ENCODE measurements around the gene TMEM100. TPM values are rescaled to one million over a fixed set of nuclear protein-coding genes. Genes with fewer than 3 reads are reported as not detected.
A peak's percentile ranks its signal among the peaks of the same experiment; 100 is the strongest.

Gene TMEM100
- total RNA-seq, 1 donor from 2014 or later = 3.1 TPM

DNA sequence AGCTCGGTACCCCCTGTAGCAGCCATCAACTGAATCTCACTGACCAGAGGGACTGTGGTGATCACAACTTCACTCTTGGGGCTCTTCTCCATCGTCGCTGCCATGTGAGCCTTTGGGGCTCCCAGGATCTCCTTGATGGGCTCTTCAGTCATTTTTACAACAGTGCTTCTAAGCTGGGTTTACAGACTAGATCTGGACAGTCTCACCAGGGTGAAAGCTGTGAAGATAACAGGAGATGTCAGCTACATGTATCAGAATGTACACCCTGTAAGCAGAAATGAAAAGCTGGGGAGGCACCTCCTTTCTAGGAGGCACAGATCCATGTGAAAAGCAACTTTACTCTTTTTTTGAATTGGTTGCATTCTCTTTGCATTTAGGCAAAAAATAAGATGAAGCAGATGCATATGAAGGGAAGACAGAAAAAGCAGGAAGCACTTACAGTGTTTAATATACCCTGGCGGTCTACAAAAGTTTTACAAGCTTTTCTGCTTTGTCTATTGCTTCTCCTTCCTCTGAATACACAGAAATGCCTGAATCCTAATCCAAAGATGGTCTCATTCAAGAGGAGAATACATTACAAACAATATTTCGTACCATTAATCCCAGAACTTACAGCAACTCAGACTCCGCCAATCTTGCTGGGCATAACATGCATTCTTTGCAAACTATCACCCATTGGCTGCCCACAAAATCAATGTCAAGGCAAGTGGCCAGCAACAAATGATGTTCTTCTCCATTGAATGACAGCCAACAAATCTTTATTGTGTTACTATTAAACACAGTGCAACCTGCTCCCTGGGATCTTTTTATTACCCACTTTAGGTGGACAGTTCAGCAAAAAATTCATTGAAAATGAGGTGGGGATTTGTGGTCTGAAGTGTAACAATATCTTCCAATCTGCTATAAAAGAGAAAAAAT is 1.5 kb downstream of the TMEM100 start:
- DNase-seq (ENCODE audit: low read depth in 2 of 2) = no peak

DNA sequence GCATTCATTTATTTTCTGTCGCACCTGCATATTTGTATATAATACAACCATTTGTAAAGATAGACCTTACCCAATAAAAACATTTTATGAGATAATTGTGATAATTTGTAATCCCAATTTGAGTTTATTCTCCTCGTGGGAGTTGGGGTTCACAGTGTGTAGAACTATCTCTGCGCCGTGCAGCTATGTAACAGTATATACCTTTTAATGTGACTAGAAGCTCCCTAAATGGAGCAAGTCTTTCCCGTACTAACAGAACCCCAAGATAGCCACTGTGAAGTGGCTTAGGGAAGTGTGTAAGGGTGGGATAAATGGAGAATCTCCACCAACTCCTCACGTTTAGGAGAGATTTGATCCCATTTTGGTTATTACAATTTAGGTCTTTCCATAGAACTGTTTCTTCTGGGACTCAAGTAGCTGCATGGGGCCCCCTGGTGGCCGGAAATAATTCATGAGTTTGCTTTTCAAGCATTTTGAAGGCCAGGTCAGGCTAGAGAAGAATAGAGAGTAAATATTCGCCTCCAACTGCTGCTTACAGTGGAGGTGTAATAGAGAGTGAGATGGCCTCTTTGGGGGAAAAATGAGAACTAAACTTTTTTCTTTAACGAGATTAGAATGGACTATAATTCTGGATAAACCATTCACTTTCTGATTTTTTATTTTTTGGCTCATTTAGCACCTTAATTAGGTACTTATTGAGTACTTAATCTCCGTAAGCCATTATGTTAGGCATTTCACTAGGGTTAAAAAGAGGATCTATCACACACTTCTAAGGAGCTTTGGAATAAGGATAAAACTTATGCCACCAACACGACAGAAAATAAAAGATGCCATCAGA is 4.5 kb downstream of the TMEM100 start:
- peak; percentile 66 to 78 for DNase-seq (ENCODE audit: low read depth in 2 of 2)

DNA sequence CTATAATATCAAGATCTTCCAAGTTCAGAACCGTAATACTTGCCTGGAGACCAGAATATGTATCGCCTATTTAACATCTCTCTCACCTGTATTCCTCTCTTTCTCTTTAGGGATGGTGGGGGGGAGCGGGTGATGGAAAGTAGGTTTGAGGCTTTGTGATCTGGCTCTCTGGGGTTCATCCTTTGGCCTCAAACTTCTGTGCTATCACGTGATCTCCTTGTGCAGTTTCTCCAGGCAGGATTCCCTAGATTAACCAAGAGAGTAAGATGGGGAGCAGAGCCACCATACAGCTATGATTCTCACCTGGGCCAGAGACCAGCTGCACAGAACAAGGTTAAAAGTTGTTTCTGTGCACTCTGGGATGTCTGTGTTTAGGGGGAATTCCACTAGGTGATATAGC is 5.2 kb downstream of the TMEM100 start:
- no peak for DNase-seq (ENCODE audit: low read depth in 2 of 2)

DNA sequence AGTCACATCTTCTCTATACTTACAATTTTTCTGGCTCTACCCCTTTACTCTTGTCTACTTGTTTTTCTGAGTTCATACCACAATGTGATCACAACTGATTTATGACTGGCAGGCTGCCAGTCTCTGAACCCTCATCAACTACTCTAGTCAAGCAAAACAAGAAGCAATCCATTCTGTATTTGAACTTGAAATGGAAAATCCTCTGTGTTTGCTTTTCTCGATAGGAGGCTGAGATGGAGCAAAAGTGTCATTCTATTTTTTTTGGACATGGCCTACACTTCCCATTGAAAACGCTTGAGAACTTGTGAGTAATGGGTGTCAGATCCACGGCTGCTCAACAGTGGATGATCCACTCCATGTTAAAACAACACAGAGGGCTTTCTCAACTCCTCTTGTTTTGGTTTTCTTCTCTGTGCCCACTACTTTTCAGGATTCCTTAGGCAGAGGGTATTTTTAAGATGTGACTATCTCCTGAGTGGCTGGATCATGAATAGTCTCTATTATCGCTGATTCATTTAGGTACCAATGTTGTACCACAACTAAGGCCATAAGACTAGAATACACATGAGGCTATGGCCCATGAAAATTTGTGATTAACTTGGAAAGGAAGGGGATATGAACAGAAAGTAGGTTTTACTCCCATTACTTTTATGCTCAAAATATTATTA is 11.7 kb downstream of the TMEM100 start:
- DNase-seq (ENCODE audit: low read depth in 2 of 2) = peak; percentile 70 to 85

DNA sequence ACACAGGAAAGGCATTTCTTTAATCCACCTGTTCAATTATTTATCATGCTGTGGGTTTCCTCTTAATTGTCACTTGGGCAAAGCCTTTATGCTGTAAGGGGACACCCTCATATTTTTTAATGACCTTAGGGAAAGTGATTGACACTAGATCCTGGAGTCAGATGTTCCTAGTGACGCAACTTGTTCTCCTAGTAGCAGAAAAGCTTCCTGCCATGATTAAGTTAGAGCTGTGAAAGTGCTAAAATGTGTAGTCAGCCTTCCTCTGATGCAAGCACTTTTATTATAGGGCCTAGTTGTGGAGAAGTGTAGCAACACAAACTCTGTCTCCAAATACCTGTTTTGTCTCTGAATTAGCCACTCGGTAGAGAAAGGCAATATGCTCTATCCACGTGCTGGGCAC is 12.3 kb downstream of the TMEM100 start:
- peak; percentile 40 to 55 for DNase-seq (ENCODE audit: low read depth in 2 of 2)

DNA sequence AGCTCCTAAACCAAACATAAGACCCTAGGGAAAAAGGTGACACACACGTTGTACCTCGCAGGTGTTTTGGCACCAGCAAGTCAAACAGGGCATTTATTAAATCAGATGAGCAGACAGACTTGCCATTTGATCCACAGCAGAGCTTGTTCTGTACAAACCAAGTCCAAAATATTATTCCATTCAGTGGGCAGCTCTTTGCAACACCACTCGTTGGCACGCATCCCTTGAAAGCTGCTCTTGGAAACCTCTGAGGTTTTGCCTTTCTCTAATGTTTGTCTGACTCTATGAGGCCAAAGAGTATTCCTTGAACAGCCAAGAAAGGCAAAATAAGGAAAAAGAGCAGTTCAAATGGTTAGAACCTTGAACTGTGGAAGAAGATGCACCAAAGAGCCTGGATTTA is 12.7 kb downstream of the TMEM100 start:
- no peak for DNase-seq (ENCODE audit: low read depth in 2 of 2)

DNA sequence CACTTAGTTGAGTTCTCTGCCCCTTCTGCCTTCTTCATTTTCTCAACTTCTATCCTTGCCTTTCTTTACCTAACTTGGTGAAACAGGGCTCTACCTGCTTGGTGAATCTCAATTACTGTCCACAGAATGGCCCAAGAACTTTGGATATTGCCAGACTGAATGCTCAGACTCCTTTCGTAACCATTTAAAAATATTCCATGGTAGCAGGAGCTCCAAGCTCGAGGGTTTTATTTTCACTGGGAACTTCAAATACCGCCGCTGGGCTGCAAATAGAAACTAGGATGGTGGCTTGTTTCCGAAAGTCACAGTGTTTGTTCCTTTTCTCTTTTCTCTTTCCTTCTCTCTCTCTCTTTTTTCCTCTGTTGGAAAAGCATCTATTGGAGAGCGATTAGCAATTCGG is 13.2 kb downstream of the TMEM100 start:
- DNase-seq (ENCODE audit: low read depth in 2 of 2) = no peak

DNA sequence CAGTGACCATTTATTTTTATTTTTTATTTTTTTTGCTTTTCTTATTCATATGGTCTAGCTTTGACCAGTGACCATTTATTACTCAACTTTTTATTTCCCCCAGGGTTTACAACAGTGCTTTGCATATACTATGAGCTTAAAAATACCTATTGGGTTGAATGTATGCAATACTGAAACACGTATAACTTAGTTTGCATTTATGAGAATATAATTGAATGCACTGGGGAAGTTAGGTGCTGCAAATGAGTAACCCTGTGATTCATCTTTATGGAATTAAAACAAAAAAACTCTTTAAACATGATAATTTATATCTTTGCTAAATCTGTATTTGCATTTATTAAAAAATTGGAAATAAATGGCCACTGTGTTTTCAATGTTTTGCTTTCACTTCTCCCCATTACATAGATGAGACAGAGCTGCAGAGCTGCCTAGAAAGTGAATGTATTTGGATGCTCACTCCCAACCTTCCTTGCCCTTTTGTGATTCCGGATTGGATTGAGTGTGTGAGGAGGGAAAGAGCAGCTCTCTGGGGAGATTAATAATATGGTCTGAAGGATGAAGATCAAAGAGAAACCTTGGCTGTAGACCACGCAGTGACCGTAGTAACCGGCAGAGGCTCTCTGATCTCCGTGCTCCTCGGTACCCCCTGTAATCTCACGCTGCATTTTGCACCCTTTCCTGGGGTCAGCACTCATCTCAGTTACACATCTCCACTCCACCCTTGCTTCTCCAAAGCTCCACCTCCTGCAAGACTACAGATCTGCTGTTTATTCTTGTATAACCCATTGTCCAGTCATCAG is 14.3 kb downstream of the TMEM100 start:
- no peak for DNase-seq (ENCODE audit: low read depth in 2 of 2)

DNA sequence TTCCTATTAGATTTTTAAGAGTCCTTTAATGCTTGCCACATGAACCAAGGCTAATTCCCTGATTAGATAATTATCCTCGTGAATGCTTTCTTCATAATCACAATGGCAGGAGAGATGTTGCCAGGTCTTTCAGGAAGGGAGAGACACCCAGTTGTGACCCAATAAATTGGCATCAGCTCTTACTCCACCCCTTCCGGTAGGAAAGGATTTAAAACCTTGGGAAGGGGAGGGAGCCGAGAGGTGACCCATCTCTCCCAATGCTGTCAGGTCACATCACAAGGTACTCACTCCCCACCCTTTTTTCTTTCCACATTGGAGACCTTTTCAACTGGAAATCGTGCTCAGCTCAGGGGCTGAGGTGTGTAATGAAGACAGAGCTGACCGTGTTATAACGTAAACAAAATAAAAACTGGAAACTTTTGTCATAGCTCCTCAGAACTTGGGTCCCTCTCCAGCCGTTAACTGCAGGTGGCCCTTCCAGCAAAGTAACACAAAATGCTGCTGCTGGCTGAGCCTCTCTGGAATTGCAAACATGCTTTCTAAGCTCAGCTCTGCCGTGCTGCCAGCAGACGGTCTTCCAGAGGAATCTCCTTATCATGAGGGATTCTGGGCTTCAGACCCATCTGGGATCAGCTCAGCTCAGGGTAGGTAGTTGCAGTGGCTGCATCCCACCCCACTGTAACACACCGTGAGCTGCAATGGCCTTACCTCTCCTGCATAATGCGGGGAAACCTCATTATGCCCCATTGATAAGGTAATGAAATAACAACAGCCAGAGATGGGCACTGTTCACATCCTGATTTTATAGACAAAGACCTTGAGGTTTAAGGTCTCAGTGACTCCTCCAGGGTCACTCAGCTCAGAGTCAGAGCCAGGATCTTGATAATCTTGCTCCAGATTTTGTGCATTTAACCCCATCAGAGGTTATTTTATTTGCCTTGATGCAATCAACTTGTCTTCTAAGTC is 15.6 kb downstream of the TMEM100 start:
- DNase-seq (ENCODE audit: low read depth in 2 of 2) = no peak

DNA sequence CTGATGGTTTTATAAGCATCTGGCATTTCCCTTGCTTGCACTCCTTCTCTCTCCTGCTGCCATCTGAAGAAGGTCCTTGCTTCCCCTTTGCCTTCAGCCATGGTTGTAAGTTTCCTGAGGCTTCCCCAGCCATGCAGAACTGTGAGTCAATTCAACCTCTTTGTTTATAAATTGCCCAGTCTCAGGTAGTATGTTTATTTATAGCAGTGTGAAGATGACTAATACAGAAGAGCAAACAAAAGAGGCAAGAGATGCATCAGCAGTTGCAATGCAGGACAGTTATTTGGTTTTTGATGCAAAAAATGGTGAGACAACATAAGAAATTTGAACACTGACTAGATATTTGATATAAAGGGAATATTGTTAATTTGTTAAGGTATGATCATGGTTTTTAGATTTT is 16.8 kb downstream of the TMEM100 start:
- DNase-seq (ENCODE audit: low read depth in 2 of 2) = no peak

DNA sequence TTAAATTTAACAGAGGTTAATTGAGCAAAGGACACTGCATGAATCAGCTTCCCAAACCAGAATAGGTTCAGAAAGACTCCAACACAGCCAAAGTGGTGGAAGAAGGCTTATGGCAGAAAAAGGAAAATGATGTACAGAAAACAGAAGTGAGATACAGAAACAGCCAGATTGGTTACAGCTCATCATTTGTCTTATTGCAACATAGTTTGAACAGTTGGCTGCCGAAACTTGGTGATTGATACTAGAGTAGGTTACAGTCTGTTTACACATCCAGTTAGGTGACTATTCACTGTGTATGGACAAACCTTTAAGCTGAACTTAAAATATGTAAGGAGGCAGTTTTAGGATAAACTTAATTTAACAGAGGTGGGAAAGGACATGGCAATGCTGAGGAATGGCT is 18.3 kb downstream of the TMEM100 start:
- DNase-seq (ENCODE audit: low read depth in 2 of 2) = no peak

DNA sequence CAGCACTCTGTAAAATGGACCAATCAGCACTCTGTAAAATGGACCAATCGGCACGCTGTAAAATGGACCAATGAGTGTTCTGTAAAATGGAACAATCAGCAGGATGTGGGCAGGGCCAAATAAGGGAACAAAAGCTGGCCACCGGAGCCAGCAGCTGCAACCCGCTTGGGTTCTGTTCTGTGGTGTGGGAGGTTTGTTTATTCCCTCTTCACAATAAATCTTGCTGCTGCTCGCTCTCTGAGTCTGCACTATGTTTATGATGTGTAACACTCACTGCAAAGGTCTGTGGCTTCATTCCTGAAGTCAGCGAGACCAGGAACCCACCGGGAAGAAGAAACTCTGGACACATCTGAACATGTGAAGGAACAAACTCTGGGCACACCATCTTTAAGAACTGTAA is 20.5 kb downstream of the TMEM100 start:
- DNase-seq (ENCODE audit: low read depth in 2 of 2) = no peak

DNA sequence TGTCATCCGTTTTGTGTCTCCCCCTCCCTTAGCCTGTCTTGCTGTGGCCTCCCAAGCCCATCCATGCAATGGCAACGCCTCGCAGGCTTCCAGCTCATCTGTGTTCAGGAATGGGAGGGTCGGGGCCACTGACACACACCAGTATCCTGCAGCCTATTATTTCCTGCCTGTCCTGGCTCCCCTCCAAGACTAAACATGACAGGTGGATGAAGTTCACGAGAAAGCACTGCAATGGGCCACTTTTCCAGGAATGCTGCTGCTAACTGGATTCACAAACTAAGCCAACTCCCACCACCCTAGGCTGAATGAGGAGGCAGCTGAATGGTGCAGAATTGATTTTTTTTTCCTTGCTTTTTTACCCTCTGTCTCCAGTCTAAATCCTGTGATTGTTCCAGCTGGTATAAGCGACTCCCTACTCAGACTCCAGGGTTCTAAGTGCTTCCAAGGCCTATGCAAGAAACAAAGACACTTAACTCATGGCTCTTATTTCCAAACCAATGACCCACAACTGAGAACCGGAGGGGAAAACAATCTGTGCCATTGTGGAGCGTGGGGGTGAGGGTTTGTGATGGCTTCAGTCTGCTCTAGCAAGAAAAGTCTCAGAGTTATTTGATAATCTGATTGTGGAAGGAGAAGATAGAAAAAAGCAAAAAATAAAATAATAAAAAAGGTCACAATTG is 23.3 kb downstream of the TMEM100 start:
- peak; percentile 72 to 96 for DNase-seq (ENCODE audit: low read depth in 2 of 2)

DNA sequence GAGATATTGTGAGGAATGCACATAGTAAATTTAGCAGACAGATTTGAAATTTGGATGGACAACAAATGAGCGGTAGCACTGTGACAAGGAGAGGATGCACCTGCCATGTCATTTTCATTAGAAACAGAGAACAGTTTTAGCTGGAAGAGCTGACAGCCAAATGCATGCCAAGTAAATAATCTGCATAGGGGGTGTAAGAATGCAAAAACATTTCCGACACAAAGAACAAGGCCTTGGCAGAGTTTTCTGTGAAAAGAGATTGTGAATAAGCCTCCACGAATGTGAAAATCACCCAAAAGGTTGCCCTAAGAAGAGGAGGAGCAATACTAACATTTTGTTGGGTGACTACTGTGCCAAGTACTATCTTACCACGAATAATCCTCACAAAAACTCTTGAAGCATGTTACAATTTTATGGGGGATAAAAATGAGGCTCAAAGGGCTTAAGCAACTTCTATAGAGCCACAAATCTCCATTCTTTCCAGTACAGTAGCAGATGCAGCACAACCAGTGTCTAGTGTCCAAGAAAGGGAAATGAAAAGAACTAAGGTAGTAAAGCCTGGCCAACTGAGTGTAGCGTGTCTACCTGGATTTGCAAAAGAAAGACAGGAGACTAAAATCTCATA is 28.3 kb downstream of the TMEM100 start:
- peak in 1 of 2 donors; percentile 47 for DNase-seq (ENCODE audit: low read depth in 2 of 2)

DNA sequence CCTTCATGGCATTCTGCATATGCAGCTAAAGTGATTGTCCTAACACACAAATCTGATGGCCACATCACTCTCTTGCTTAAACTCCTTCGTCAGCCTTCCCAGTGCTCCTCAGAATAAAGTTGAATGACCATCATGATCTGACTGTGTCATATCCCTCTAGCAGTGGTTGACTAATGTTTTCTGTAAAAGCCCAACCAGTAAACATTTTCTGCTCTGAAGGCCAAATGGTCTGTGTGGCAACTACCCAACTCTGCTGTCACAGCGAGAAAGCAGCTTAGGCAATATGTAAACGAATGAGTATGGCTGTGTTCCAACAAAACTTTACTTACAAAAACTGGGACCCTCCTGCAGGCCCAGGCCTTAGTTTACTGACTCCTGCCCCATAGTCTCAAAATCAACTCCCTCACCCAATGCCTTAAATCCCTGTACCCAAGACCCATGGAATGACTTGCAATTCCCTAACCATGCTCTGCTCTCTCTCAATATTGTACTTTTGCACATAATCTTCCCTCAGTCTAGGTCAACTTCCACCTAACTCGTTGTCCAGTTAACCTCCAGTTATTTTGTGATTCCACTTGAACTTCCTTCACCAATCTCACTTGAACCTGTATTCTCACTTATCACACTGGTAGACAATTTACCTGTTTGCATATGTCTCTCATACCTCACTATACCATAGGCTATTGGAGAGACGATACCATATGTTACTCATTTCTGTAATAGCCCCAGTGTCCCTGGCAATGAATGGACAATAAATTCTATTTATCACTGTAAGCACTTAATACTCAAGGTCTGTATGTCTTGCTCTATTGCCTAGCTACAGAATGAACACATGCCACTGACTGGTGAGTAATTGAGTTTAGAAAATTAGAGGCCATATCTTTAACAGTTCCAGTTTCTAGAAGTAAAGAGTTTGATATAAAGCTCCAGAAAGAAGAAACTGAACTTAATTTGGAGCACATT is 29.1 kb downstream of the TMEM100 start:
- peak in 1 of 2 donors; percentile 72 for DNase-seq (ENCODE audit: low read depth in 2 of 2)

DNA sequence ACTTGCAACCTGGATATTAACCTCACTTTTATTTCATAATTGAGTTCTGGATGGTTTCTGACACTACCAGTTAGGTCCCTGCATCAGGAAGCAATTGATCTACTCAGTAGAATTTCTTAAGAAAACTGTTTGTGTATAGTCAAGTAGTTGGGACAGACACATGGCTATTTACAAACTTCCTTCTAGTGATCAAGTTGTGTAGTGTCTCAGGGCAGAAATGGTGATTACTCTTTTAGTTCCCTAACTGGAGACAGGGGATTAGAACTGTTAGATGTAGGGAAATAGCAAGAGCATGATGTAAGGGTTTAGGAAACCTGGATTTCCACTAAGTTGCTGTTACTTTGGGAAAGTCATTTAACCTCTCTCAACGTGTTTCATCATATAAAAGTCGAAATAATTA is 30.4 kb downstream of the TMEM100 start:
- no peak for DNase-seq (ENCODE audit: low read depth in 2 of 2)

DNA sequence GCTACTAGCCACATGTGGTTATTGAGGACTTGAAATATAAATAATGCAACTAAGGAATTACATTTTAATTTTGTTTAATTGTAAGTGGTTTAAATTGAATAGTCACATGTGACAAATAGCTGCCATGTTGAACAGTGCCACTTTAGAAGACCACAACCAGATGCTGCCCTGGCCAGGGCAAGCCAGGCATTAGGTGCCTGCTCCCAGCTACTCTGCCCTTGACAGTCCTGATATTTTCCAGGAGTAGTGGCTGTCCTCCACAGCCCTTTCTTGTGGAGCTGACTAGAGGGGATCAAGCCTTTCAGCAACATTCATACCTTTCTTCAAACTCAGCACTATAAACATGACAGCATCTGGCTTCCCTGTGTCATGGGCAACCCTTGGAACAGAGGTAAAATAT is 31.0 kb downstream of the TMEM100 start:
- DNase-seq (ENCODE audit: low read depth in 2 of 2) = no peak

DNA sequence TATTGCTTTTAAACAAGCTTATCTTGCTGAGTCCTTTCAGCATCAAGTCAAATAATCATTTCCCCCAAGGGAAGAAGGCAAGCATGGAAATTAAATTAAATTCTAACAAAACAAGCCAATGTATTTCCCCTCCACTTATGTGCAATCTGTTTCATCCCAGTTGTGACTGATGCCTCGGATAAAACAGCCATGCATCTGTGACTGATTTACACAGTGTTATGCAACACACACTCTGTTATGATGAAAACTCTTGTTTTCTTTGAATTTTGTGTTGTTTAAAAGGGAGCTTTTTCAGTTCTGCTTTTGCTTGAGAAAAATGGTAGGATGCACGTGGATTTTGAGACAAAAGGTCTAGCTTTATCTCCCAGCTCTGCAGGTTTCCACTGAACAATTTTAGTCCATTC is 32.6 kb downstream of the TMEM100 start:
- DNase-seq (ENCODE audit: low read depth in 2 of 2) = no peak
